Mesenchymal stem cell (in vitro differentiated cells and primary cell): Measurements from ENCODE around the gene SPSB1.

Experiments used
- DNase-seq: peaks from one replicate; pipeline ENCODE4 v3.0.0-alpha.2; 2013
- H2AFZ ChIP-seq: one replicate; pipeline ENCODE4 v1.6.1; 2013; ENCODE audit warnings: low read depth, mild to moderate bottlenecking, control low read depth, inconsistent platforms, low read length, moderate library complexity
- H2AK5ac ChIP-seq: 2 replicates; pipeline ENCODE4 v1.6.1; 2013; ENCODE audit warnings: low read length, moderate library complexity, mild to moderate bottlenecking, inconsistent platforms; ENCODE audit not compliant: severe bottlenecking
- H2BK120ac ChIP-seq: one replicate; pipeline ENCODE4 v1.6.1; 2013; ENCODE audit warnings: low read depth, mild to moderate bottlenecking, inconsistent platforms, low read length, moderate library complexity
- H2BK12ac ChIP-seq, 2 experiments: one replicate each; pipeline ENCODE4 v1.6.1; 2013; ENCODE audit warnings: inconsistent platforms in 2 of 2, low read length in 2 of 2, mild to moderate bottlenecking in 2 of 2, moderate library complexity in 2 of 2, control low read depth in 1 of 2
- H2BK15ac ChIP-seq: one replicate; pipeline ENCODE4 v1.6.1; 2013; ENCODE audit warnings: mild to moderate bottlenecking, low read depth, inconsistent platforms; ENCODE audit not compliant: poor library complexity, severe bottlenecking
- H2BK5ac ChIP-seq: 2 replicates; pipeline ENCODE4 v1.6.1; 2013; ENCODE audit warnings: low read depth, mild to moderate bottlenecking, low read length, control low read depth, inconsistent platforms; ENCODE audit not compliant: poor library complexity, severe bottlenecking
- H3K14ac ChIP-seq, 2 experiments: one replicate each; pipeline ENCODE4 v1.6.1; 2013; ENCODE audit warnings: inconsistent platforms in 2 of 2, low read length in 2 of 2, control low read depth in 1 of 2, mild to moderate bottlenecking in 1 of 2, moderate library complexity in 1 of 2
- H3K18ac ChIP-seq, 2 experiments: one replicate each; pipeline ENCODE4 v1.6.1; 2013; ENCODE audit warnings: inconsistent platforms in 2 of 2, low read length in 2 of 2, control low read depth in 1 of 2, low read depth in 1 of 2, mild to moderate bottlenecking in 1 of 2
- H3K23ac ChIP-seq, 2 experiments: one replicate each; pipeline ENCODE4 v1.6.1; 2013; ENCODE audit warnings: inconsistent platforms in 2 of 2, low read length in 2 of 2, mild to moderate bottlenecking in 2 of 2, moderate library complexity in 2 of 2, control low read depth in 1 of 2
- H3K27ac ChIP-seq: 2 replicates; pipeline ENCODE4 v1.5.1; 2013; ENCODE audit warnings: mild to moderate bottlenecking, moderate library complexity, low read length, control low read depth, inconsistent platforms; ENCODE audit not compliant: poor library complexity, severe bottlenecking
- H3K27me3 ChIP-seq, 2 experiments: 2 replicates each; pipeline versions ENCODE4 v1.6.1 to v1.7.0; 2013; ENCODE audit warnings: low read length in 2 of 2, mild to moderate bottlenecking in 2 of 2, moderate library complexity in 2 of 2, control low read depth in 1 of 2, inconsistent platforms in 1 of 2; ENCODE audit not compliant: control insufficient read depth in 1 of 2, insufficient read depth in 1 of 2
- H3K36me3 ChIP-seq, 2 experiments: 2 replicates each; pipeline versions ENCODE4 v1.6.1 to v1.7.0; 2013; ENCODE audit warnings: low read length in 2 of 2, control low read depth in 1 of 2, inconsistent platforms in 1 of 2, low read depth in 1 of 2, mild to moderate bottlenecking in 1 of 2; ENCODE audit not compliant: insufficient read depth in 2 of 2, control insufficient read depth in 1 of 2
- H3K4ac ChIP-seq, 2 experiments: one replicate each; pipeline ENCODE4 v1.6.1; 2013; ENCODE audit warnings: inconsistent platforms in 2 of 2, low read length in 2 of 2, mild to moderate bottlenecking in 2 of 2, moderate library complexity in 2 of 2, control low read depth in 1 of 2, low read depth in 1 of 2
- H3K4me1 ChIP-seq: 2 replicates; pipeline ENCODE4 v1.6.1; 2013; ENCODE audit warnings: low read depth, low read length, control low read depth; ENCODE audit not compliant: control insufficient read depth, insufficient read depth
- H3K4me2 ChIP-seq: 2 replicates; pipeline ENCODE4 v1.6.1; 2013; ENCODE audit warnings: low read length, mild to moderate bottlenecking, inconsistent platforms; ENCODE audit not compliant: poor library complexity, severe bottlenecking
- H3K4me3 ChIP-seq, 2 experiments: 2 replicates each; pipeline versions ENCODE4 v1.5.1 to v1.7.0; 2013; ENCODE audit warnings: low read length in 2 of 2, mild to moderate bottlenecking in 2 of 2, control low read depth in 1 of 2, low read depth in 1 of 2; ENCODE audit not compliant: insufficient read depth in 1 of 2
- H3K79me1 ChIP-seq: replicated peaks from 2 replicates; pipeline ENCODE4 v1.6.1; 2013; ENCODE audit warnings: mild to moderate bottlenecking, control low read depth, low read length, inconsistent platforms; ENCODE audit not compliant: poor library complexity, severe bottlenecking
- H3K9ac ChIP-seq: 2 replicates; pipeline ENCODE4 v1.7.0; 2013; ENCODE audit warnings: mild to moderate bottlenecking, low read length, moderate library complexity
- H3K9me3 ChIP-seq: 2 replicates; pipeline ENCODE4 v1.7.0; 2013; ENCODE audit warnings: mild to moderate bottlenecking, low read length; ENCODE audit not compliant: control insufficient read depth
- H4K8ac ChIP-seq: one replicate; pipeline ENCODE4 v1.6.1; 2013; ENCODE audit warnings: inconsistent platforms, mild to moderate bottlenecking, low read length, moderate library complexity
- H4K91ac ChIP-seq: one replicate; pipeline ENCODE4 v1.6.1; 2013; ENCODE audit warnings: mild to moderate bottlenecking, low read length, inconsistent platforms
- WGBS: methylation state at CpG from one replicate; pipeline ENCODE4 v1.1.7; 2013; ENCODE audit warnings: mixed read lengths; 5-methylcytosine and 5-hydroxymethylcytosine counted together

SPSB1 gene

DNA sequence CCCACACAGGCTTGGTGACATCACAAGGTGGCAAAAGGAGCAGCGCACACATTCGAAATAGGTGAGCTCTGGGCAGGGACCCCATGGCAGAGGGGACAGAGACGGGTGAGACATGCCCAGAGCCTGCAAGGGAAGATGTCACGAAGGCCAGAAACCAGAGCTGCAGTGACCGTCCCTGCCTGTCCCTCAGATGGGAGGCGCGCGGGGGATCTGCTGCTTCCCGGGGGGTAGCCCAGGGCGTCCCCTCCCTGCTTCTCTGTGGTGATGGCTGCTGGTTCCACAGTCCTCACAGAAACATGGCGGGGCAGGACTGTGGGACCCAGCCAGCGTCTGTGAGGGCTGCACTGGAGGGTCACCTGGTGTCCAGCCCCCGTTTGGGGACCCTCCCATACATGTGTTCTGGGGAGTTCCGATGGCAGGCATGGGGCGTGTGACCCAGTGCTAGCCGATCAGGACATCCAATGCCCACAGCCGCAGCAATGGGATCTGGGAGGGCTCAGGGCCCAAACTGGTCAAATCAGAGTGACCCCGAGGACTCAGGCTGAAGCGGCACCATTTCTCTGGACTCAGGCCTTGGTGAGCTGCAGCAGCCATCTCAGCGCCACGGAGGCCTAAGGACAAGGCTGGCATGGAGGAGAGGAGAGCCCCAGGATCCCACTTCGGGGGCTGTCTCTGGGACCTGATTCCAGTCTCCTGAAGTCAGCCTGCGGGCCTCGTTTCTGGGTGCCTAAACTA lies 20.7 kb upstream of the SPSB1 start:
- no peak overlapping the region for H2AFZ ChIP-seq
- no peak overlapping the region for H3K4me2 ChIP-seq
- H3K14ac ChIP-seq: peak overlapping the region in 1 of 2 experiments; percentile 44
- H3K36me3 ChIP-seq: peaks cover 12 to 23% of the 10 kb centered on the region in 2 experiments
- H2BK5ac ChIP-seq: no peak overlapping the region
- DNase-seq: no peak
- no peak overlapping the region for H3K23ac ChIP-seq
- H4K8ac ChIP-seq: no peak overlapping the region
- peaks cover 7% of the 10 kb centered on the region for H3K79me1 ChIP-seq
- H2BK120ac ChIP-seq: no peak overlapping the region
- no peaks in the 10 kb centered on the region for H3K27me3 ChIP-seq
- no peak overlapping the region for H2BK12ac ChIP-seq
- 91% methylated on average over 24 of the region's 24 CpGs for WGBS
- H3K27ac ChIP-seq: no peak overlapping the region
- H3K9me3 ChIP-seq: no peaks in the 10 kb centered on the region
- H2AK5ac ChIP-seq: no peak overlapping the region
- no peak overlapping the region for H3K9ac ChIP-seq
- H3K4ac ChIP-seq: no peak overlapping the region
- H2BK15ac ChIP-seq: no peak overlapping the region
- H3K18ac ChIP-seq: no peak overlapping the region
- no peak overlapping the region for H3K4me3 ChIP-seq
- no peak overlapping the region for H4K91ac ChIP-seq
- peaks cover 35% of the 10 kb centered on the region for H3K4me1 ChIP-seq

GRCh38 chr1:9273177-9273576 lies 19.5 kb upstream of the SPSB1 start:
- Histone ChIP-seq H3K23ac (no peak overlapping the region), H2AK5ac (peak overlapping the region; percentile 40), H3K4me3 (no peak overlapping the region), H3K27me3 (no peaks in the 10 kb centered on the region), H2BK12ac (peak overlapping the region in 1 of 2 experiments; percentile 33), H3K14ac (no peak overlapping the region), H2BK15ac (no peak overlapping the region), H4K8ac (no peak overlapping the region), H2BK5ac (no peak overlapping the region), H3K27ac (no peak overlapping the region), H3K36me3 (peaks cover 12 to 19% of the 10 kb centered on the region in 2 experiments), H3K9me3 (no peaks in the 10 kb centered on the region), H3K4me2 (no peak overlapping the region), H2BK120ac (no peak overlapping the region), H4K91ac (no peak overlapping the region), H2AFZ (no peak overlapping the region), H3K79me1 (peaks cover 7% of the 10 kb centered on the region), H3K4ac (no peak overlapping the region), H3K18ac (peak overlapping the region in 1 of 2 experiments; percentile 31), H3K9ac (no peak overlapping the region), H3K4me1 (peaks cover 35% of the 10 kb centered on the region)
- 86% methylated on average over 11 of the region's 11 CpGs for WGBS
- no peak for DNase-seq

DNA sequence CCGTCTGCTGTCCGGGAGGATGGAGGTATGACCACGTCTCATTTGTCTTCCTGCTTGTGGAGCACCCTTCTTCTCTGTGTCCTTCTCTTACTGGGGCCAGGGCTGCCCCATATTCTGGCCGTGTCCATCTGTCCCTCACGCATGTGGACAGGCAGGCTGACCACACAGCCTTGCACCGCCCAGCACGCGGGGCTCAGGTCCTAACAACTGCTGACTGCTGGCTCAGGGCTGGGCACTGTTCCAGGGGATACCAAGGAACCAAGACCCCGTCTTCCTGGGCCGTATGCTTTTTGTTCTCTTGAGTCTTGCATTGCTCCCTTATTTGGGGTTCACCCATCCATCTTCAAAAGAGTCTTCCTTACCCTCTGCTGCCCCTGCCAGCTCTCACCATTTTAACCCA lies 17.5 kb upstream of the SPSB1 start:
- Histone ChIP-seq H4K91ac (peak overlapping the region; percentile 53), H3K23ac (peak overlapping the region in 1 of 2 experiments; percentile 16), H3K27ac (peak overlapping the region; percentile 12), H3K18ac (peak overlapping the region; percentile 75 to 77), H2BK15ac (no peak overlapping the region), H3K4ac (peak overlapping the region in 1 of 2 experiments; percentile 6), H2BK5ac (no peak overlapping the region), H3K9ac (no peak overlapping the region), H3K4me2 (no peak overlapping the region), H3K27me3 (no peaks in the 10 kb centered on the region), H2BK120ac (no peak overlapping the region), H4K8ac (peak overlapping the region; percentile 2), H3K4me1 (peaks cover 40% of the 10 kb centered on the region), H3K14ac (peak overlapping the region in 1 of 2 experiments; percentile 37), H2BK12ac (peak overlapping the region; percentile 93 to 96), H3K79me1 (peaks cover 2% of the 10 kb centered on the region), H2AK5ac (peak overlapping the region; percentile 37), H3K4me3 (peak overlapping the region in 1 of 2 experiments; percentile 43), H3K36me3 (peaks cover 4 to 5% of the 10 kb centered on the region in 2 experiments), H2AFZ (no peak overlapping the region), H3K9me3 (no peaks in the 10 kb centered on the region)
- 63% methylated on average over 10 of the region's 10 CpGs for WGBS
- no peak for DNase-seq

DNA sequence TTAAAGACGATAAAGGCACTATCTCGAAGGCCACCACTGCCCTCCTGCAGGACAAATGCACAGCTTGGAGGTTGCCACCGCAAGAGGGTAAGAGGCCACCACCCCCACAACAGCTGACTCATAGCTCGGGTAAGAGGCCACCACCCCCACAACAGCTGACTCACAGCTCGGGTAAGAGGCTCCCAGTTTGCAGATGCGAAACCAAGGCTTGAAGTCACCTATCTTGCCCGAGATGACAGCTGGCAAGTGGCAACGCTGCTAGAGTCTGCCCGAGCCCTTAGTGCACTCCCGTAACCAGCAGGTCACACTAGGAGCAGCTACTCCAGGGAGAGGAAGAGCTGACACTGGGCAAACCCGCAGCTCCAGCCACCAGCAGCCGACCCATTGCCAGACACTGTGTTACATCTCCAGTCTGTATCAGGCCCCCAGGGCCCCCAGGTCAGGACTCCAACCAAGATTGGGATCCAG lies 17.1 kb upstream of the SPSB1 start:
- H3K36me3 ChIP-seq: peaks cover 4% of the 10 kb centered on the region in 2 experiments
- peak overlapping the region; percentile 36 for H3K4me2 ChIP-seq
- DNase-seq: peak; percentile 94
- H4K8ac ChIP-seq: peak overlapping the region; percentile 32
- no peaks in the 10 kb centered on the region for H3K27me3 ChIP-seq
- H3K23ac ChIP-seq: no peak overlapping the region
- no peak overlapping the region for H3K4ac ChIP-seq
- peak overlapping the region; percentile 22 to 77 for H3K18ac ChIP-seq
- H2BK12ac ChIP-seq: peak overlapping the region in 1 of 2 experiments; percentile 82
- peak overlapping the region; percentile 12 for H2BK15ac ChIP-seq
- H3K4me3 ChIP-seq: peak overlapping the region in 1 of 2 experiments; percentile 43
- H3K27ac ChIP-seq: peak overlapping the region; percentile 20
- no peak overlapping the region for H2BK120ac ChIP-seq
- H3K9ac ChIP-seq: peak overlapping the region; percentile 56
- WGBS: 5% methylated on average over 12 of the region's 12 CpGs
- H3K79me1 ChIP-seq: no peaks in the 10 kb centered on the region
- H2BK5ac ChIP-seq: no peak overlapping the region
- no peak overlapping the region for H3K14ac ChIP-seq
- H4K91ac ChIP-seq: peak overlapping the region; percentile 34
- peaks cover 39% of the 10 kb centered on the region for H3K4me1 ChIP-seq
- peak overlapping the region; percentile 49 for H2AK5ac ChIP-seq
- H2AFZ ChIP-seq: no peak overlapping the region
- H3K9me3 ChIP-seq: no peaks in the 10 kb centered on the region
